WI38 (cell line): Measurements from ENCODE around the gene SEC14L2.
A peak's percentile ranks its signal among the peaks of the same experiment; 100 is the strongest.

ENCODE experiments used
- H3K4me3 ChIP-seq: 2 replicates; pipeline ENCODE4 v1.5.1; 2011; ENCODE audit warnings: low read depth, mild to moderate bottlenecking, control low read depth, low read length
- TF ChIP-seq, protein P1 (sequence below): IDR thresholded peaks from 2 replicates; pipeline ENCODE4 v1.5.1; 2012; ENCODE audit warnings: low read depth, mild to moderate bottlenecking, control low read depth, low read length

SEC14L2 gene

DNA sequence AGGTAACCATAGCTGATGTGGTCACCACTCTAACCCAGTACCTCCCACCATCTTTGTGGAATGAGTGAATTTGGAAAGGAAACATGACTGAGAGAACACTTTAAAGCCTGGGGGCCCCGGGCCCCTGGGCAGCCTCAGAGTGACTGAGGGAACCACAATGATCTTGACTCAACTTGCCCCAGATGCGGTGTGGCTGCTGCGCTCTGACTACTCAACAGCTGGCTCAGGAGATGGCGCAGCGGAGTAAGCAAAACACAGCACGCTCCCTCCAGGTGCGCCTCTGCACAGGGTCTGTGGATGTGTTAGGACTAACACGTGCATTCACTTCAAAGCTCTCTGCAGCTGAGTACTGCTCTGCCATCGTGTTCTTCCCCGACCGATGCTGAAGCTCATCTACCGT is 15.6 kb upstream of the SEC14L2 start:
- H3K4me3 ChIP-seq = no peak overlapping the region
- TF ChIP-seq, protein P1, sequence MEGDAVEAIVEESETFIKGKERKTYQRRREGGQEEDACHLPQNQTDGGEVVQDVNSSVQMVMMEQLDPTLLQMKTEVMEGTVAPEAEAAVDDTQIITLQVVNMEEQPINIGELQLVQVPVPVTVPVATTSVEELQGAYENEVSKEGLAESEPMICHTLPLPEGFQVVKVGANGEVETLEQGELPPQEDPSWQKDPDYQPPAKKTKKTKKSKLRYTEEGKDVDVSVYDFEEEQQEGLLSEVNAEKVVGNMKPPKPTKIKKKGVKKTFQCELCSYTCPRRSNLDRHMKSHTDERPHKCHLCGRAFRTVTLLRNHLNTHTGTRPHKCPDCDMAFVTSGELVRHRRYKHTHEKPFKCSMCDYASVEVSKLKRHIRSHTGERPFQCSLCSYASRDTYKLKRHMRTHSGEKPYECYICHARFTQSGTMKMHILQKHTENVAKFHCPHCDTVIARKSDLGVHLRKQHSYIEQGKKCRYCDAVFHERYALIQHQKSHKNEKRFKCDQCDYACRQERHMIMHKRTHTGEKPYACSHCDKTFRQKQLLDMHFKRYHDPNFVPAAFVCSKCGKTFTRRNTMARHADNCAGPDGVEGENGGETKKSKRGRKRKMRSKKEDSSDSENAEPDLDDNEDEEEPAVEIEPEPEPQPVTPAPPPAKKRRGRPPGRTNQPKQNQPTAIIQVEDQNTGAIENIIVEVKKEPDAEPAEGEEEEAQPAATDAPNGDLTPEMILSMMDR = no peak

DNA sequence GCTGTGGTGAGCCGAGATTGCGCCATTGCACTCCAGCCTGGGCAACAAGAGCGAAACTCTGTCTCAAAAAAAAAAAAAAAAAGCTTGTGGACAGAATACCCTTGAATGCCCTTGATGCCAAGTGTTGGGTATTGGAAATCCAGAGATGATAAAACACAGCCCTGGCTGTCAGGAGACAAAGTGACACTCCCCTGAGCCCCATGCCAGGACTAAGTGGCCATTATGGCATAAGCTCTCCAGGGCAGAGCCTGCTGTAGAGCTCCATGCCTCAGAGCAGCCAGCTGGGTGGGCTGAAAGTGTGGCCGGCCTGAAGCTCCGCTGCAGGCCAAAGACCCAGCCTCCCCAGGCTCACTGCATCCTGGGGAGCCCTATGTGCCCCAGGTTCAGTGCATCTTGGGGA is 14.5 kb upstream of the SEC14L2 start:
- TF ChIP-seq, protein P1 = no peak
- no peak overlapping the region for H3K4me3 ChIP-seq

DNA sequence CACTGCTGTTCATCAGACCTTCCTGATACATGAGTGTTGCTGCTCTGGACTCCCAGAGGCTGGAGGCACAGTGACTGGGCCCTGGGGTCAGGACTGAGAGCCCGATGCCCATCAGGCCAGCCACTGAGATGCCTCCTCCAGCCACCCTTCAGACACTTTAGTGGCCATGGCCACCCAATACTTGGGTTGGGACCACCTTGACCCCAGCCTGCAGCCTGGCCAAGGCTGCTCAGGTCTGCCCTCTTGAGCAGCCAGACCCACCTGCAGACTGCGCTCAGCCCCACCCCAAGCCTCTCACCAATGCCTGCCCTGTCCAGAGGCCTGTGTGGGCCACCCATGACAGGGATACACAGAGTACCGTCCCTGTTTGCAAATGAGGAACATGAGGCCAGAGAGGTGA is 13.8 kb upstream of the SEC14L2 start:
- TF ChIP-seq, protein P1 = no peak
- no peak overlapping the region for H3K4me3 ChIP-seq

DNA sequence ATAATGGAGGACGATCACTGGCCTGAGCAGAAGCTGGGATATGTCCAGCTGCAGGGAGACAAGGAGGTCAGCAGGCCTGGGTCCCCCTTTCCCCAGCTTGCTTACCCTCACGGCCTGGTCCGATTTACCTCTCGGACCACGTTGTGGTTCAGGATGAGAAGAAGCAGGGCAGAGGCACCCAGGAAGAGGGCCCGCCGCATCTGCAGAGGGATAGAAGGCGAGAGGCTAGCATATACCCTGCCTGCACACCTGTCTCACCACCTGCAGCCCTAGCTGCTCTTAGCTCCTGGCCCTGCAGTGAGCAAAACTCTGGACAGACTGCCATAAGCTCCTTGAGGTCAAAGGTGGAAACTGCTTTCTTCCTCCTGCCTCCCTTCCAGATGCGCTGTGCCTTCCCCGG is 10.9 kb upstream of the SEC14L2 start:
- TF ChIP-seq, protein P1 = no peak
- H3K4me3 ChIP-seq = no peak overlapping the region

DNA sequence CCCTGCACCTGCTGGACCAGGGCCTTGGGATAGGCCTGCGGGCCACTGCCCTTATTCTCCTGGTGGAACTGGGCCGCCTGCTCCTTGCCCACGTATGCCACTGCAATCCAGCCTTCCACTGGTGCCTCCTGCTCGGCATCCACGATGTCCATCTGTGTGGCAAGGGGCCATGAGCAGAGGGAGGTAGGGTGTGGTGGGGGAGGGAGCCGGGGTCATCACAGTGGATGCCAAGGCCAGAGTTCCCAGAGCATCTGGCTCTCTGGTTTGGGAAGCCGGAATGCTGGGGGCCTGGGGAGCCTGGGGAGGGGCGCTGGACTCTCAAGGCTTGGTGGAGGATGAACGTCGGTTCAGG is 10.2 kb upstream of the SEC14L2 start:
- TF ChIP-seq, protein P1 = no peak
- H3K4me3 ChIP-seq = peak overlapping the region; percentile 68

DNA sequence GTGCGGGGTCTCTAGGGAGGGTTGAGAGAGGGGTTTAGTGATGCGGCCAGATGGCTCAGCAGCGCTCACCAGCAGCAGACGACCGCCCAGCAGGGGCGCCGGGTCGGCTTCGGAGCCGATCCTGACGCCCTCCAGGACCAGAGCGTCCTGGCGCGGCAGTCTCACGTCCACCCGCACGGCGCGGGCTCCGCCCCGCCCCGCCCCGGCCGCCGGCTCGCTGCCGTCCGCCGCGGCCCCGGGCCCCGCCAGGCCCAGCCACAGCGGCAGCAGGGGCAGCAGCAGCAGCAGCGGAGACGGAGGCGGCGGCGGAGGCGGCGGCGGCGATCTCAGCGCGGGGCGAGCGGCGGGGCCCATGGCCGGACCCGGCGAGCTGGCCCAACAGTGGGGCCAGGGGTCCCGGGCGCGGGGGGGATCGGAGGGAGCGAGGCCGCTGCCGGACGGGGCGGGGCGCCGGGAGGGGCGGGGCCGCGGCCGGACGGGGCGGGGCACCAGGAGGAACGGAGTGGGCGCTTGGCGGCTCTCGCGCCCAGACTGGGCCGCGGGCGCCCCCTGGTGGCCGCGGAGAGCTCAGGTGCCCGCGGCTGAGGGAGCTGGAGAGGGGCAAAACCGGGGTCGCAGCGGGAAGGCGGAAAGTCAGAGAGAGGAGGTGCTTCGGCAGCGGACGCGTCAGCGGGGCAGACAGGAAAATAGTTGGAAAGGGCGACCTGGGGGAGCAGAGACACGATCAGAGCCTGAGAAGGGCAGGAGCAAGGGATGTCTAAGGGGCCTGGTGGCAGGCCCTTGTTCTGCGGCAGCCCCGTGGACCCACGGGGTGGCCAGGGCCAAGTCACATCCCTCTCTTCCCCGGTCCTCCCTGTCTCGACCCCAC is 9.6 kb upstream of the SEC14L2 start, which contains the start of gene RNF215:
Gene RNF215, minus strand, starts transcription at position 452 of the 868 bp plus-strand sequence. Its CDS starts 98 bp downstream, at position 354.
- TF ChIP-seq, protein P1 = peak; percentile 59
- peak within 1 kb of the TSS; percentile 68 for H3K4me3 ChIP-seq

DNA sequence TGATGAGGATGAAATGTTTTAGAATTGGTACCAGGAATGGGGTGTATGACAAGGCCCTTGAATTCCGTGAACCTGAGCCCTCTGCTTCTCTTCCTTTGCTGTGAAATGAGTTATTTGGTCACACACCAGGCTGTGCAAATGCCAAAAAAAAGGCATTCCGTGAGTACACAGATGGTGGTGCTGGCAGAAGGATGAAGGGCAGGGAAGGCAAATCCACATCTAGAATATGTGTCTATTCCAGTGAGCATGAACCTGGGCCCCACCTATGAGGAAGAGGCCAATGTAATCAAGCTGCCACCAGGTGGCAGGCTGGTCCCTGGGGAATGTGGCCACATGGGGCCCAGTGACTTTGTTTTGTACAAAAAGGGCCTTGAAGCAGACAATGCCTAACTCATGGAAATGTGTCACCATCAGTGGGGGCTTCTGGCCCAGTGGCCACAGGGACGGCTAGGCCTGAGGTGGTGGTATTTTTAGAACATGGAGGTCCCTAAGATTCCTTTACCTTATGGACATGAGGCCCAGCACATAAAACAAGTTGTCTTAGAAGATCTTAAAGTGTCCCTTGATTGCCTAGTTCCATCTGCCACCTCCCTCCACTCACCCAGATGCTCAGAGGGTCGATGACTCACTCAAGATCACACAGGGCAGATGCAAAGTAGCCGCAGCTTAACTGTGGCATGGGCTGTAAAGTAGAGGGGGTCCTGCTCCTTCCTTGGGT is 5.7 kb upstream of the SEC14L2 start:
- no peak overlapping the region for H3K4me3 ChIP-seq
- TF ChIP-seq, protein P1 = peak; percentile 69
